ENCODE measurements around the gene EFTUD2.
"Not testable (repeated sequence)": the region's sequence is repeated elsewhere in the genome, so short reads cannot be mapped to it uniquely, and the experiment has no call there.

EFTUD2 gene

DNA sequence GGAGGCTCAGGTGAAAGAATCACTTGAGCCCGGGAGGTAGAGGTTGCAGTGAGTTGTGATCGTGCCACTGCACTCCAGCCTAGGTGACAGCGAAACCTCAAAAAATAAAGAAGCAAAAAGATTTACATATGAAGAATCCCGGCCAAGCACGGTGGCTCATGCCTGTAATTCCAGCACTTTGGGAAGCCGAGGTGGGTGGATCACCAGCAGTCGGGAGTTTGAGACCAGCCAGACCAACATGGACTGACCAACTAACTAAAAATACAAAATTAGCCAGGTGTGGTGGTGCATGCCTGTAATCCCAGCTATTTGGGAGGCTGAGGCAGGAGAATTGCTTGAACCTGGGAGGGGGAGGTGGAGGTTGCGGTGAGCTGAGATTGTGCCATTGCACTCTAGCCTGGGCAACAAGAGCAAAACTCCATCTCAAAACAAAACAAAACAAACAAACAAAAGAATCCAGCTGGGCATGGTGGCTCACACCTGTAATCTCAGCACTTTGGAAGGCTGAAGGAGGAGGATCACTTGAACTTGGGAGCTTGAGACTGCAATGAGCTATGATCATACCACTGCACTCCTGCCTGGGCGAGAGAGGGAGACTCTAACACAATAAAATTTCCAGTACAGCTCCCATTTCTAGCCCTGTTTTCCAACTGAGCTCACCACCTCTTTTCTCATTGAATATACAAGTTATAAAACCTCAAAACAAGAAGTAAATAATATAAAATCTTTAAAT lies 90.4 kb downstream of the EFTUD2 start:
- DNase-seq (ENCODE audit: low read depth) = not testable (repeated sequence)

DNA sequence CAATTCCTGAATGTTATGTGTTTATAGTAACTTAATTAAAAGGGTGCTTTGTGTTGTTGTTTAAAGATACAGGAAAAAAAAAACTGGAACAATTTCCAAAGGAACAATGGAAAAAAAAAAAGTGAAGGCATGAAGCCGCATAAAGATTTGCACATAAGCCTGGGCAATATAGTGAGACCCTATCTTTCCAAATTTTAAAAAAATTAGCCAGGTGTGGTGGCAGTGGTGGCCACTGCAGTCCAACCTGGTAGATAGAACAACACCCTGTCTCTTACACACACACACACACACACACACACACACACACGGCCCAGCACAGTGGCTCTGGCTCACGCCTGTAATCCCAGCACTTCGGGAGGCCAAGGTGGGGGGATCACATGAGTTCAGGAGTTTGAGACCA lies 91.1 kb downstream of the EFTUD2 start:
- no peak for DNase-seq (ENCODE audit: low read depth)

DNA sequence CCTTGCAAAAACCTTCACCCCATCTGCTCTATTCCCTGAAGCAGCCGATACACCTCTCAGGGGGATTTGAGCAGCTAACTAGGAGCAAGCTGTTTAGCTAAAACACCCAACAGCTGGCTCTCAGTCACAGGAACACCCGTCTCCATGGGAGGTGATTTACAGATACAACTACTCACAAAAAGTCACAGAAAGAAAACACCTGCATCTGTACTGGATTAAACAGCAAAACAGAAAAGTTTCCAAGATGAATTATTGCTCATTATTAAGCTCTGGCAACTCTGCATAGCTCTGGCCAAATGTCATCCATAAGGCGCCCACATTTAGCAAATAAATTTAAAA lies 91.5 kb downstream of the EFTUD2 start:
- DNase-seq (ENCODE audit: low read depth) = no peak

DNA sequence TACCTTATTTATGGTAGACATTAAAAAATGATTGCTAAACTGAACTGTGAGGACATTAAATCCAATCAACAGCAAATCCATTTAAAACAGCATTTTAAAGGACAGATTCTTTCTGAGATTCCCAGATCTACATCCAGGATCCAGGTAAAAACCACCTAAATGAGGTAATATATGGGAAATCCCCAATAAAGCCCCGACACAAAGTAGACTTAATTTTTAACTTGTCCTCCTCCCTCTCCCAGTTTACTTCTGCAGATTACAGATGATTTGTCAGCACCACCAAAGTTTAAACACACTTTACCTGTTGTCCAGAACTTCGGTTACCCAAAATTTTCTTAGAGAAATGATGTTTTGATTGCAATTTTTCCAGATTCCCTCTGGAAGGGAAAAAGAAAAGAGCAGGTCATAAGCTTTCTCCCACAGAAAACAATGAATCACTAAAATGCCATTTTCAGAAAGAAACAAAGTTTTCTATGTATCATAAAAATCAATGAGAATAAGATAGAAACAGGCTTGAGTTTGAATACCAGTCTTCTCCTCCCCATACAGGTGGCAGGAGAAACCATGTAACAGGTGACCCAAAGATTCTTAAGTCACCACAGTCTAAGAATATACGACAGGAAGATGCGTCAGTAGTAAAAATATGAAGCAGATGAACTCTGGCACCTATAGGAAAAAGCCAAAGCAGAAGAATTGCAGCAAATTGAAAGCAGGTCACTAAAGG lies 92.0 kb downstream of the EFTUD2 start:
- no peak for DNase-seq (ENCODE audit: low read depth)

DNA sequence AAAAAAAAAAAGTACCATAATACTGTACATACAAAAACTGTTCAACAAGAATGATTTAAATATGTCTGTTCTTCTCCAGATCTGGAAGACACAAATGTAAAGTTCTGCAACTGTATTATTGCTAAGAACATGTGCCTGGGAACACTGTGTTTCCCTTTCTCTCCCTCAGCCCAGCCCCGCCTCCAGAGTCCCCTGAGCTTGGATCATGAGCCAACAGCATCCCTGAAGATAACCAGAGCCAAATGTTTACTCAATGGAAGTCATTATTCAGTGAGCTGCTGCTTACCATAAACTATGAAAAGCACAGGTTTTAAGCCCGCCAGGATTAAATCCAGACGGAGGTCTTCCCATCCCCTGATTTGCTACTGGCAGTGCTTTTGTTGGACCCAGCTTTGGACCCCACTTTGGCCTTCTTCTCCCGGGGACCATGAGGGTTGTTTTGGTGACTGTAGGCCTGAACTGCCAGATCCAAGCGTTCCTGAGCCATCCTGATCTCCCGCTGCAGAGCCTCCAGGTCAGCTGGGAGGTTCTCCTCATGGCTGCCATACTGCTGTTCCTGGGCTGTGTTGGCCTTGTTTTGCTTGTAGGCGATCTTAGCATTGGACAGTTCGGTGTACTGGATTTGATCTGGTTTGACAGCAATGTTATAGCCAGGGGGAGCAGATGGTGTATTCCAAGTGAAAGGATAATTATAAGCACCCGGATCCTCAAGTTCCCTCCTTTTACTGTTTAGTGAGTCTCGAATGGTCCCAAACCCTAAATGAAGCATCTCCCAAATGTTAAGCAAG lies 94.7 kb downstream of the EFTUD2 start:
- DNase-seq (ENCODE audit: low read depth) = no peak

DNA sequence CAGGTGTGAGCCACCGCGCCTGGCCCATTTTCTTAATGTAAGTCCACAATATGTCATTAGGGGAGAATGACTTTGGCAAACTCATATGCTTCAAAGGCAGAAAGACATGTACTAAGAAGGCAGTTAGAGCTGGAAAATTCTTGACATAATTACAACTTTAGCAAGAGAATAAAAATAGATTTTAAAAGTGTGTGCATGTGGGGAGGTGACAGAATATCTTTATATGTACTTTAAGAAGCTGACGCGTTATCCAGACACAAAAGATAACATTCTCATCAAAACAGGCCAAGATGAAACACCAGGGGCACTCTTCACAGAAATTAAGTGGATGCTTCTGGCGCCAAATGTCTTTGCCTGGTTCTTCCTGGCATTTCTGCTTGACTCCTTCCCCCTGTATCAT lies 97.4 kb downstream of the EFTUD2 start:
- no peak for DNase-seq (ENCODE audit: low read depth)

Measured in stimulated activated CD8-positive, alpha-beta memory T cell treated with anti-CD3 and anti-CD28 coated beads, Interleukin-12 subunit alpha, Interleukin-12 subunit beta, amount 100 ng/mL, for 4 hours (primary cell).